Gastroesophageal sphincter (tissue), 3 donors: ENCODE results near the gene SLC24A3.

Experiments
- EP300 ChIP-seq: sonication (generic); formaldehyde crosslinking; IDR thresholded peaks from one replicate; pipeline ENCODE4 v1.6.1; 2017; ENCODE audit warnings: antibody characterized with exemption, mild to moderate bottlenecking
- POLR2A ChIP-seq, 2 donors: fragments of 450-650 bp; IDR thresholded peaks; one replicate each; pipeline ENCODE4 v1.6.1; 2017; ENCODE audit warnings: antibody characterized with exemption in 2 of 2, mild to moderate bottlenecking in 2 of 2, moderate library complexity in 1 of 2
- POLR2AphosphoS5 ChIP-seq: sonication (generic); formaldehyde crosslinking; IDR thresholded peaks from one replicate; pipeline ENCODE4 v1.6.1; 2017; ENCODE audit warnings: antibody characterized with exemption
- TF ChIP-seq, protein P1 (sequence below), 4 experiments: fragments of 200-600 bp in 2 of 4; fragments of 450-650 bp in 2 of 4; sonication (generic) in 1 of 4; IDR thresholded peaks; one replicate each; pipeline ENCODE4 v1.5.1; 2017 to 2019; ENCODE audit warnings: antibody characterized with exemption in 4 of 4, mild to moderate bottlenecking in 2 of 4, moderate library complexity in 2 of 4

DNA sequence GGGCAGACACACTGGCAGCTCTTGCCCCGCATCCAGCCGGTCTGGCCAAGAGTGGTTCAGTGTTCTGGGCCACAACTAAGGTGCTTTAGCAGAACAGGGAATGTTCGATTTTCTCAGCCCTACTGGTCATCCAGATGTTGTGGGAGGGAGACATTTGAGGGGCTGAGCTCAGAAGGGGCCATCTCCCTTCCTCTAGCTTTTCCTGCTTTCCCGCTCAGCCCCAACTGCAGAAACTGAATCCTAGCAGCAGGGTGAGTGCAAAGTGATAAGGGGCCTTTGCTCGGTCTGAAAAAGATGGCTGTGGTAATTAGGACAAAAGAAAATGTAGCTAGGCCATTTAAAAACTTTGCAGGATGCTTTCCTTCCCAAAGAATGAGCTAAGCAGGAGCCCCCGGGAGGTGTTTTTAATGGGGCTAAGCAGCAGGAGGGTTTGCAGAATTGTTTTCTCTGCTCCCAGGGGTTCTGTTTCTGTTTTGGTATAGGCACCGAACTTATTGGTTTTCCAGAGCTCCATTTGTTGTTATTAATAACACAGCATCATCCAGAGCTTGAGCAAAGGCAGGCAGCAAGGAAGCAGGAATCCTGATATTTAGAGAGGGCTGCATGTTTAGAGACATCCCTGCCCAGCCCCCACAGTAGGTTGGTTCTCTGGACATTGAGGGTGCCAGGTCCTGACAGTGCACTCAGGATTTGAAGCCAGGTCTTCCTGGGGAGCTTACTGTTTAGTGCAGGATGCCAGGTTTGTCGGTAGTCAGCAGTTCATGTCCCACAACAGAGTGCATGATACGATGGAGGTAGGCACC lies 210.9 kb downstream of the SLC24A3 start:
- TF ChIP-seq POLR2A (IDR thresholded peaks at IDR 0.05) (no peak), EP300 (no peak), POLR2AphosphoS5 (no peak)
- TF ChIP-seq, protein P1, sequence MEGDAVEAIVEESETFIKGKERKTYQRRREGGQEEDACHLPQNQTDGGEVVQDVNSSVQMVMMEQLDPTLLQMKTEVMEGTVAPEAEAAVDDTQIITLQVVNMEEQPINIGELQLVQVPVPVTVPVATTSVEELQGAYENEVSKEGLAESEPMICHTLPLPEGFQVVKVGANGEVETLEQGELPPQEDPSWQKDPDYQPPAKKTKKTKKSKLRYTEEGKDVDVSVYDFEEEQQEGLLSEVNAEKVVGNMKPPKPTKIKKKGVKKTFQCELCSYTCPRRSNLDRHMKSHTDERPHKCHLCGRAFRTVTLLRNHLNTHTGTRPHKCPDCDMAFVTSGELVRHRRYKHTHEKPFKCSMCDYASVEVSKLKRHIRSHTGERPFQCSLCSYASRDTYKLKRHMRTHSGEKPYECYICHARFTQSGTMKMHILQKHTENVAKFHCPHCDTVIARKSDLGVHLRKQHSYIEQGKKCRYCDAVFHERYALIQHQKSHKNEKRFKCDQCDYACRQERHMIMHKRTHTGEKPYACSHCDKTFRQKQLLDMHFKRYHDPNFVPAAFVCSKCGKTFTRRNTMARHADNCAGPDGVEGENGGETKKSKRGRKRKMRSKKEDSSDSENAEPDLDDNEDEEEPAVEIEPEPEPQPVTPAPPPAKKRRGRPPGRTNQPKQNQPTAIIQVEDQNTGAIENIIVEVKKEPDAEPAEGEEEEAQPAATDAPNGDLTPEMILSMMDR (IDR thresholded peaks at IDR 0.05) = no peak
